ENCODE measurements around the gene RAD1. TPM values are rescaled to one million over a fixed set of nuclear protein-coding genes. Genes with fewer than 3 reads are reported as not detected.

RAD1 gene
- total RNA-seq, 5 donors from 2014 or later (not counting 1 experiment from before 2014, with no cell fraction given) = 18.9 to 30.6 (median 20.7) TPM

DNA sequence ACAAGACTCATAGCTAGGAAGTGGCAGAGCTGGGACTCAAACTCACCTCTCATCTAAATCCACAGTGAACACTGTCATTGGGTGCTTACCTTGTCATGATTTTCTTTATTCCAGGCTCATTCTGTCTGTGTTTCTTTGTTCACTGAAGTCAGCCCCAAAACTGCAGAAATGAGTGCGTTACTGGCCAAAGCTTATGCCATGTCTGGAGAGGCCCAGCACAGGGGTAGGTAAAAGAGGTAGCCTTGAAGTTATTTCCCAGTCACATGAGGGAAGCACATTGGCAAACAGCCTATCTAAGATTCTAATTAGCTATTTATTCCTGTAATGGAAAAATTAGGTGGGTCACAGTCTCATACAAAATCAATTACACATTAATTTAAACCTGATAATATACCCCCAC, 46.5 kb downstream of the RAD1 start:
- Mint-ChIP-seq H3K27me3 (peaks cover 3 to 9% of the 10 kb centered on the region in 2 donors), H3K36me3 (peaks cover 2% of the 10 kb centered on the region), H3K9me3 (no peaks in the 10 kb centered on the region), H3K4me1 (no peaks in the 10 kb centered on the region), H3K27ac (no peak overlapping the region), H3K4me3 (no peak overlapping the region)
- Histone ChIP-seq H3K4me1 (ENCODE audit: control insufficient read depth in 1 of 2, extremely low read depth in 1 of 2, insufficient read depth in 2 of 2, low read length in 2 of 2) (no peaks in the 10 kb centered on the region), H3K4me3 (ENCODE audit: control insufficient read depth in 1 of 2, extremely low read depth in 1 of 2, low read length in 1 of 2) (no peak overlapping the region), H3K27me3 (replicated peaks in 1 of 2; ENCODE audit: control insufficient read depth in 2 of 2, extremely low read depth in 1 of 2, insufficient read depth in 2 of 2, low read length in 1 of 2) (no peaks in the 10 kb centered on the region), H3K9me3 (no peaks in the 10 kb centered on the region), H3K36me3 (ENCODE audit: control insufficient read depth in 2 of 2, extremely low read depth in 1 of 2, insufficient read depth in 1 of 2, low read length in 1 of 2) (no peaks in the 10 kb centered on the region), H3K27ac (ENCODE audit: low read length) (no peak overlapping the region)
- ATAC-seq (replicated peaks in 1 of 4) = no peak
- ChIA-PET POLR2A (no interaction called here), CTCF (no interaction called here)
- no CpG with 5 or more reads among the region's 1 CpG for WGBS (ENCODE audit: insufficient coverage)
- no peak for DNase-seq

DNA sequence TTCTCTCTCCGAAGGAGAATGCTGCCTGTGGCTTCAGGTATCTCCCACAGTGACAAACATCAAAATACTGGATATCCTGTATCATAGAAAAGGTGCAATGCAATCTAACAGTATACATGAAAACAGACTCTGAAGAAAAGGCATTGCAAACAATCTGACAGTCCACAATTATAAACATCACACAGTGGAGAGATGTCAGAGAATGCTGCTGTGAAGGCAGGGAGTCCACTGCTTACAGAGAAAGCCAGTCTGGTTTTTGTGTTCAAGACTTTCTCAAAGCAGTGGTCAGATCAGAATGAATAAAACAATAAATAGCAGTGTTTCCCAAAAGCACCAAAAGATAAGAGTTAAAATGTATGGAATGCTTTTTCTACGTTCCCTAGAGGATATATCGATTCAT, 47.6 kb downstream of the RAD1 start:
- DNase-seq (no peak), ATAC-seq (replicated peaks in 1 of 4) (no peak)
- POLR2A ChIA-PET = no interaction called here
- no peak overlapping the region for H3K4me3 Mint-ChIP-seq
- Histone ChIP-seq H3K27me3 (replicated peaks in 1 of 2; ENCODE audit: control insufficient read depth in 2 of 2, extremely low read depth in 1 of 2, insufficient read depth in 2 of 2, low read length in 1 of 2) (no peaks in the 10 kb centered on the region), H3K27ac (ENCODE audit: low read length) (no peak overlapping the region), H3K36me3 (ENCODE audit: control insufficient read depth in 2 of 2, extremely low read depth in 1 of 2, insufficient read depth in 1 of 2, low read length in 1 of 2) (no peaks in the 10 kb centered on the region), H3K9me3 (no peaks in the 10 kb centered on the region), H3K4me1 (ENCODE audit: control insufficient read depth in 1 of 2, extremely low read depth in 1 of 2, insufficient read depth in 2 of 2, low read length in 2 of 2) (no peaks in the 10 kb centered on the region), H3K4me3 (ENCODE audit: control insufficient read depth in 1 of 2, extremely low read depth in 1 of 2, low read length in 1 of 2) (no peak overlapping the region)
- CTCF ChIA-PET = no interaction called here
- H3K27ac Mint-ChIP-seq = no peak overlapping the region
- peaks cover 2% of the 10 kb centered on the region for H3K36me3 Mint-ChIP-seq
- no peaks in the 10 kb centered on the region for H3K4me1 Mint-ChIP-seq
- H3K9me3 Mint-ChIP-seq = no peaks in the 10 kb centered on the region
- no CpG with 5 or more reads among the region's 3 CpGs for WGBS (ENCODE audit: insufficient coverage)
- peaks cover 3 to 4% of the 10 kb centered on the region in 2 donors for H3K27me3 Mint-ChIP-seq

- POLR2A ChIA-PET = no interaction called here
- H3K27me3 ChIP-seq (replicated peaks in 1 of 2; ENCODE audit: control insufficient read depth in 2 of 2, extremely low read depth in 1 of 2, insufficient read depth in 2 of 2, low read length in 1 of 2) = no peaks in the 10 kb centered on the region
- CTCF ChIA-PET = no interaction called here
- no peaks in the 10 kb centered on the region for H3K4me1 Mint-ChIP-seq
- WGBS (ENCODE audit: insufficient coverage) = 85% methylated on average over 1 of the region's 3 CpGs
- no peak overlapping the region for H3K4me3 Mint-ChIP-seq
- no peak overlapping the region for H3K4me3 ChIP-seq (ENCODE audit: control insufficient read depth in 1 of 2, extremely low read depth in 1 of 2, low read length in 1 of 2)
- no peaks in the 10 kb centered on the region for H3K36me3 ChIP-seq (ENCODE audit: control insufficient read depth in 2 of 2, extremely low read depth in 1 of 2, insufficient read depth in 1 of 2, low read length in 1 of 2)
- no peak for DNase-seq
- no peaks in the 10 kb centered on the region for H3K9me3 ChIP-seq
- peaks cover 2% of the 10 kb centered on the region for H3K36me3 Mint-ChIP-seq
- H3K27ac ChIP-seq (ENCODE audit: low read length) = no peak overlapping the region
- H3K27ac Mint-ChIP-seq = no peak overlapping the region
- H3K4me1 ChIP-seq (ENCODE audit: control insufficient read depth in 1 of 2, extremely low read depth in 1 of 2, insufficient read depth in 2 of 2, low read length in 2 of 2) = no peaks in the 10 kb centered on the region
- ATAC-seq (replicated peaks in 1 of 4) = no peak
- H3K9me3 Mint-ChIP-seq = no peaks in the 10 kb centered on the region
- peaks cover 2 to 3% of the 10 kb centered on the region in 2 donors for H3K27me3 Mint-ChIP-seq
Observed at GRCh38 chr5:34866989-34867471, 48.3 kb downstream of the RAD1 start.

- no CpG with 5 or more reads among the region's 2 CpGs for WGBS (ENCODE audit: insufficient coverage)
- H3K36me3 ChIP-seq (ENCODE audit: control insufficient read depth in 2 of 2, extremely low read depth in 1 of 2, insufficient read depth in 1 of 2, low read length in 1 of 2) = no peaks in the 10 kb centered on the region
- Mint-ChIP-seq H3K4me1 (no peaks in the 10 kb centered on the region), H3K36me3 (no peaks in the 10 kb centered on the region), H3K27ac (no peak overlapping the region), H3K27me3 (peaks cover 0 to 3% of the 10 kb centered on the region in 2 donors), H3K4me3 (no peak overlapping the region), H3K9me3 (no peaks in the 10 kb centered on the region)
- ChIA-PET POLR2A (no interaction called here), CTCF (no interaction called here)
- DNase-seq (no peak), ATAC-seq (replicated peaks in 1 of 4) (no peak)
- no peaks in the 10 kb centered on the region for H3K27me3 ChIP-seq (replicated peaks in 1 of 2; ENCODE audit: control insufficient read depth in 2 of 2, extremely low read depth in 1 of 2, insufficient read depth in 2 of 2, low read length in 1 of 2)
- H3K9me3 ChIP-seq = no peaks in the 10 kb centered on the region
- H3K27ac ChIP-seq (ENCODE audit: low read length) = no peak overlapping the region
- no peak overlapping the region for H3K4me3 ChIP-seq (ENCODE audit: control insufficient read depth in 1 of 2, extremely low read depth in 1 of 2, low read length in 1 of 2)
- H3K4me1 ChIP-seq (ENCODE audit: control insufficient read depth in 1 of 2, extremely low read depth in 1 of 2, insufficient read depth in 2 of 2, low read length in 2 of 2) = no peaks in the 10 kb centered on the region
Observed at GRCh38 chr5:34865091-34865490, 50.2 kb downstream of the RAD1 start.

DNA sequence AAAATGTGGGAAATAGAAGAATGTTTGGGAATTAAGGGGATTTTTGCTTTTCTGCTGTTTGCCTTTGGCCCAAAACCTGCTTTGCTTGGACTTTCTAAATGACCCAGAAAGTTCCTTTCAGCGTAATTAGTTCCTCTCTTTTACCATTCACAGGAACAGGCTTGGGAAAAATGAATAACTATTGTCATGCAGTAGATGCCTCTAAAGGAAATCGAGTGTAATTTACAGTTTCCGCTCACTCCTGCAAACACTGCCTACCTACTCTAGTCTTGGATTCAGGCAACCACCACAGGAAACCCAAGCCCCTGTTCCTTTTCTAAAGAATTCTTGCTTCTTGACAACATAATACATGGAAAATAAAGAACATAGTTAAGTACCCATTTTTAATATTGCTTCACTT, 51.4 kb downstream of the RAD1 start:
- no CpG with 5 or more reads among the region's 3 CpGs for WGBS (ENCODE audit: insufficient coverage)
- Histone ChIP-seq H3K9me3 (no peaks in the 10 kb centered on the region), H3K27me3 (replicated peaks in 1 of 2; ENCODE audit: control insufficient read depth in 2 of 2, extremely low read depth in 1 of 2, insufficient read depth in 2 of 2, low read length in 1 of 2) (no peaks in the 10 kb centered on the region), H3K4me1 (ENCODE audit: control insufficient read depth in 1 of 2, extremely low read depth in 1 of 2, insufficient read depth in 2 of 2, low read length in 2 of 2) (no peaks in the 10 kb centered on the region), H3K27ac (ENCODE audit: low read length) (no peak overlapping the region), H3K4me3 (ENCODE audit: control insufficient read depth in 1 of 2, extremely low read depth in 1 of 2, low read length in 1 of 2) (no peak overlapping the region), H3K36me3 (ENCODE audit: control insufficient read depth in 2 of 2, extremely low read depth in 1 of 2, insufficient read depth in 1 of 2, low read length in 1 of 2) (no peaks in the 10 kb centered on the region)
- no peak overlapping the region for H3K27ac Mint-ChIP-seq
- no peak overlapping the region for H3K4me3 Mint-ChIP-seq
- H3K27me3 Mint-ChIP-seq = no peaks in the 10 kb centered on the region
- ATAC-seq (replicated peaks in 1 of 4) (no peak), DNase-seq (no peak)
- no peaks in the 10 kb centered on the region for H3K36me3 Mint-ChIP-seq
- POLR2A ChIA-PET = no interaction called here
- no peaks in the 10 kb centered on the region for H3K9me3 Mint-ChIP-seq
- CTCF ChIA-PET = no interaction called here
- H3K4me1 Mint-ChIP-seq = no peaks in the 10 kb centered on the region

DNA sequence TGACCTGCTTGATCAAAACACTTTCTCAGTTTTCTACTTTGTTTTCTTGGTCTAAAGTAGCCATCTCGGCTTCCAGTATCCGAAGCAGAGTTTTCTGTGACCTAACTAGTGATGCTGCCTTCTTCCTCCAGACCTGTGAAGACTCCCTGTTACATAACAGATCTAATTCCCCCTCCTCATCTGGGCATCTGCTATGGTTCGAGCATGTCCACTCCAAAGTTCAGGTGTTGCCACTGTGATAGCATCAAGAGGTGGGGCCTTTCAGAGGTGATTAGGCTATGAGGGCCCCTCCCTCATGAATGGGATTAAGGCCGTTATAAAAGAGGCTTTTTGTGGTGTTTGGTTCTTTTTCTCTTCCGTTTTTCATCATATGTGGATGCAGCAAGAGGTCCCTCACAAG, 56.1 kb downstream of the RAD1 start:
- POLR2A ChIA-PET = no interaction called here
- DNase-seq (no peak), ATAC-seq (replicated peaks in 1 of 4) (no peak)
- no peaks in the 10 kb centered on the region for H3K4me1 ChIP-seq (ENCODE audit: control insufficient read depth in 1 of 2, extremely low read depth in 1 of 2, insufficient read depth in 2 of 2, low read length in 2 of 2)
- no peak overlapping the region for H3K4me3 ChIP-seq (ENCODE audit: control insufficient read depth in 1 of 2, extremely low read depth in 1 of 2, low read length in 1 of 2)
- WGBS (ENCODE audit: insufficient coverage) = no CpG with 5 or more reads among the region's 5 CpGs
- no peaks in the 10 kb centered on the region for H3K27me3 ChIP-seq (replicated peaks in 1 of 2; ENCODE audit: control insufficient read depth in 2 of 2, extremely low read depth in 1 of 2, insufficient read depth in 2 of 2, low read length in 1 of 2)
- Mint-ChIP-seq H3K4me1 (no peaks in the 10 kb centered on the region), H3K36me3 (no peaks in the 10 kb centered on the region), H3K27ac (no peak overlapping the region), H3K9me3 (no peaks in the 10 kb centered on the region), H3K4me3 (no peak overlapping the region), H3K27me3 (no peaks in the 10 kb centered on the region)
- H3K9me3 ChIP-seq = no peaks in the 10 kb centered on the region
- no peaks in the 10 kb centered on the region for H3K36me3 ChIP-seq (ENCODE audit: control insufficient read depth in 2 of 2, extremely low read depth in 1 of 2, insufficient read depth in 1 of 2, low read length in 1 of 2)
- H3K27ac ChIP-seq (ENCODE audit: low read length) = no peak overlapping the region
- CTCF ChIA-PET = interaction anchor here in 1 of 2 donors (0.6 kb wide), 2 partner anchors 345 to 365 kb away, joined by 5 to 6 read pairs; no protein-coding TSS in a partner anchor

GRCh38 chr5:34858790-34859189, 56.5 kb downstream of the RAD1 start:
- no peak overlapping the region for H3K27ac ChIP-seq (ENCODE audit: low read length)
- 40% methylated on average over 1 of the region's 2 CpGs for WGBS (ENCODE audit: insufficient coverage)
- Mint-ChIP-seq H3K27me3 (no peaks in the 10 kb centered on the region), H3K36me3 (no peaks in the 10 kb centered on the region), H3K4me1 (no peaks in the 10 kb centered on the region), H3K27ac (no peak overlapping the region), H3K9me3 (no peaks in the 10 kb centered on the region), H3K4me3 (no peak overlapping the region)
- H3K9me3 ChIP-seq = no peaks in the 10 kb centered on the region
- no peak overlapping the region for H3K4me3 ChIP-seq (ENCODE audit: control insufficient read depth in 1 of 2, extremely low read depth in 1 of 2, low read length in 1 of 2)
- no peaks in the 10 kb centered on the region for H3K36me3 ChIP-seq (ENCODE audit: control insufficient read depth in 2 of 2, extremely low read depth in 1 of 2, insufficient read depth in 1 of 2, low read length in 1 of 2)
- POLR2A ChIA-PET = no interaction called here
- ATAC-seq (replicated peaks in 1 of 4) = no peak
- CTCF ChIA-PET = interaction anchor here in 1 of 2 donors (0.6 kb wide), 1 partner anchor 21 kb away, joined by 3 read pairs; no protein-coding TSS in a partner anchor
- DNase-seq = no peak
- no peaks in the 10 kb centered on the region for H3K4me1 ChIP-seq (ENCODE audit: control insufficient read depth in 1 of 2, extremely low read depth in 1 of 2, insufficient read depth in 2 of 2, low read length in 2 of 2)
- no peaks in the 10 kb centered on the region for H3K27me3 ChIP-seq (replicated peaks in 1 of 2; ENCODE audit: control insufficient read depth in 2 of 2, extremely low read depth in 1 of 2, insufficient read depth in 2 of 2, low read length in 1 of 2)

Data from T-cell (primary cell).